Muscle layer of duodenum (tissue), 2 donors: ENCODE measurements around the gene CD7.
A peak's percentile ranks its signal among the peaks of the same experiment; 100 is the strongest.

Experiments used
- H3K27ac ChIP-seq: one replicate; pipeline ENCODE4 v1.7.0; 2013; ENCODE audit warnings: mild to moderate bottlenecking, low read length
- H3K27me3 ChIP-seq: one replicate; pipeline ENCODE4 v1.7.0; 2013; ENCODE audit warnings: low read depth, mild to moderate bottlenecking, control low read depth, low read length
- H3K36me3 ChIP-seq, 2 donors: one replicate each; pipeline ENCODE4 v1.7.0; 2013; ENCODE audit warnings: low read length in 2 of 2, control low read depth in 1 of 2, mild to moderate bottlenecking in 1 of 2; ENCODE audit not compliant: insufficient read depth in 2 of 2, control insufficient read depth in 1 of 2
- H3K4me1 ChIP-seq, 2 donors: one replicate each; pipeline ENCODE4 v1.7.0; 2013; ENCODE audit warnings: low read length in 2 of 2, mild to moderate bottlenecking in 2 of 2, control low read depth in 1 of 2, moderate library complexity in 1 of 2; ENCODE audit not compliant: insufficient read depth in 2 of 2, control insufficient read depth in 1 of 2
- H3K4me3 ChIP-seq, 2 donors: one replicate each; pipeline ENCODE4 v1.7.0; 2013; ENCODE audit warnings: low read length in 2 of 2, low read depth in 1 of 2, mild to moderate bottlenecking in 1 of 2
- H3K9me3 ChIP-seq, 2 donors: one replicate each; pipeline ENCODE4 v1.7.0; 2013; ENCODE audit warnings: low read length in 2 of 2, control low read depth in 1 of 2, mild to moderate bottlenecking in 1 of 2; ENCODE audit not compliant: control insufficient read depth in 1 of 2
- donor health status: healthy.

CD7 gene

DNA sequence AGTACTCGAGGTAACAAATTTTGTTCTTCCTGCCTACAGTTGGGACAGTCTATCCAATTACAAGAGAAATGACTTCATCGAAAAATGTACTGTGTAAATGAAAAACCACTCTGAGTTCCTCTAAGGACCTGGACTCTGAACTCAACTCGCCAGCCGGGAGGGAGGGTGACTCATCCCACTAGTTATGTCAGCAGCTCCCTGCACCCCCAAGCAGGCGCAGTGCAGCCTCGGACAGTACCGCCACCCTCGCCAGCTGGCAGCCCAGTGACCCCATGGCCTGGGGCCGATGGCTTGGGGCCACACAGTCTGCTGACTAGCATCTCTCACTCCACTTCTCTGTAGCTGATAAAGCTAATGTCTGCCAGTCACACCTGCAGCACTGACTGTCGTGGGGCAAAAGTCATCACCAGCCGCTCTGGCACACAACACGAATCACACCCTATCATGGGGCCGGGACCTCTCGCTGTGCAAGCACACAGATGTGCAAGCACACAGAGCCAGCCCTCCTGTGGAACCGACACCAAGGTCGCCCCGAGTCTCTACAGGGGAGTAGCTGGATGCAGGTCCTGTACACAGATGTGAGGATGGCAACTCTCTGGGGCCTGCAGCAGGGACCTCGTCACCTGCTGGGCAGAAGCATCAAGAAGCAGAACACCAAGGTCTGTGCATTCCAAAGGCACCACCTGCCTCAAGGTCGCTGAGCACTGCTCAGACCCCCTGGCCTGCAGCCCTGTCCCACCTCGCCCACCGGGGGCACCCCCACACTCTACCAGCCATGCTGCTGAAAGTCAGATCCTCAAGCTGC lies 49.6 kb downstream of the CD7 start:
- Histone ChIP-seq H3K9me3 (no peaks in the 10 kb centered on the region), H3K27me3 (no peaks in the 10 kb centered on the region), H3K36me3 (peaks cover 27 to 38% of the 10 kb centered on the region in 2 donors), H3K4me1 (peaks cover 29 to 65% of the 10 kb centered on the region in 2 donors), H3K27ac (peak overlapping the region; percentile 91), H3K4me3 (peak overlapping the region; percentile 36 to 37)

DNA sequence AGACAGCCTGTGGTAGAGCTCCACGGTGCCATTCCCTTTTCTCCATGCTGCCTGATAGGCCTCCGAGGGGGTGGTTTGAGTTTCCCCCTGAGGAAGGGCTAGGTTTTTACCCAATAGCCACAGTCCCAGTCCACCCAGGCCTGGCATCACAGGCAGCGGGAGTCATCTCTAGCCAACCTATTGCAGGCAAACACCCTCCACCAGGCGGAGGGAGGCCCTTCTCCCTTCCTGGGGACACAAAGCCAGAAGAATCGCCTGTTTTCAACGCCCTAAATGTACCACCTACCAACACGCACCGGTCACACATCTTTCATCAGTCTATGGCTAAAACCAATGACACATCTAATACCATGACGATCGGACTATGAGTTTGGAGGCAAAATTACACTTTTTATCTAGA lies 51.3 kb downstream of the CD7 start:
- Histone ChIP-seq H3K4me1 (peaks cover 22 to 65% of the 10 kb centered on the region in 2 donors), H3K27ac (peak overlapping the region; percentile 45), H3K27me3 (no peaks in the 10 kb centered on the region), H3K4me3 (no peak overlapping the region), H3K9me3 (no peaks in the 10 kb centered on the region), H3K36me3 (peaks cover 36 to 47% of the 10 kb centered on the region in 2 donors)
